Purkinje cell (primary cell): ENCODE results near the gene TSPAN33. TPM values are rescaled to one million over a fixed set of nuclear protein-coding genes. Genes with fewer than 3 reads are reported as not detected.

Experiments
- polyA plus RNA-seq: library from polyadenylated mRNA; unstranded; fragments of >200 nt; fragmentation: Nextera tagmentation; gene quantifications from 2 replicates; pipeline ENCODE4 v1.2.1, GENCODE V29; 2014

The TSPAN33 gene, protein sequence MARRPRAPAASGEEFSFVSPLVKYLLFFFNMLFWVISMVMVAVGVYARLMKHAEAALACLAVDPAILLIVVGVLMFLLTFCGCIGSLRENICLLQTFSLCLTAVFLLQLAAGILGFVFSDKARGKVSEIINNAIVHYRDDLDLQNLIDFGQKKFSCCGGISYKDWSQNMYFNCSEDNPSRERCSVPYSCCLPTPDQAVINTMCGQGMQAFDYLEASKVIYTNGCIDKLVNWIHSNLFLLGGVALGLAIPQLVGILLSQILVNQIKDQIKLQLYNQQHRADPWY
- polyA plus RNA-seq: 0.92 and 3.7 TPM in 2 replicates

DNA sequence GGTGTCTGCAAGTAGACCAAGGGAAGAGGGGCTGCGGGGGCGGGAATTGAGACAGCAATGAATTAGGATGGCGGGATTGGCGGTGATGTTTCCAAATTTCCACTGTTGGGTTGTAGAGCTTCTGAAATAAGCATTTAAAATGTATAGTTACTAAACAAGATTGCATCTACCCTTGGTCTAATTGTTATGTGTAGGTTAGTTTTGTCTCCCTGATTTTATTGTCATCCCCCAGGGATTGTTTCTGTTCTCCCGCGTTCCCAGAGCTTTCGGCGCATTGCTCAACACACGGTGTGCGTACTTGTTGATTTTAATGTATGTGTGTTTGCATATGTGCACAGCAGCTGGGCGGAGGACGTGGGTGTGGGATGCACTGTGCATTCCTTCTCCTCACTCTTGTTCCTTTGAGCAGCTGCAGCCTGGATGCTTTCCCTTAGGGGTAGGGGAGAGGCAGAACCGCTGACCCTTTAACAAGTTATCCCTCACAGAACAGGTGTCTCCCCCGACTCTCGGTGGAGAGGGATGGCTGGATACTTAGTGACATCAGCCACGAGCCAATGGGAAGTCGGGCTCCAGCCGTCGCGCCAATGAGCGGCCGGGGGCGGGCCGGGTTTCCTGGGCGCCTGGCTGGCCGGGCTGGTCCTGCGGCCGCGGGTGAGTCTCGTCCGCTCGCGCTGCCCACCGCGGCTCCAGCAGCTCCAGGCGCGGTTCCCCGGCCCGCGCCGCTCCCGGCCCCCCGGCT is at the start of gene TSPAN33:
Gene TSPAN33 (plus strand): TSS at position 613 of the 739 bp plus-strand sequence. CDS start 274 bp downstream, outside the sequence.

DNA sequence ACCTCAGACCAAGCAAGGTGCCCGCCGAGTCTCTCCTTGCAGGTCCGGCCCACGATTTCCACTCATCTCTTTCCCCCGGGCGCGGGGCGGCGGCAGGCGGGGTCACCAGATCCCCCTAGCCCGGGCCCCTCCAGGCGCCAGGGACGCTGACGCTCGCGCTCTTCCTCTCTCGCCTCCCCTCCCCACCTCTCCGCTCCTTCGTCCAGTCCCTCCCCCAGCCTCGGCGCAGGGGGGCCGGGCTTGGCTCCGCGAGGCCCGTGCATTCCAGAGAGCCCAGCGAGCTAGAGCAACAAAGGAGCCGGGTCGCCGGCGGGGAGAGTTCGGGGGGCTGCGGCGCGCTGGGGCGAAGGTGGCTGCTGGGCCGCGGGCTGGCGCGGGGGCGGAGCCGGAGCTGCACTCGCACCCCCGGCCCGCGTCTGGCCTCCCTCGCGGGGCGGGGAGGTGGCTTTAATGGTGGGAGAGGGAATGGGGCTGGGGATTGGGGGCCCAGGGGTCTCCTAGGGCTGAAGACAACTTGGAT is 43.9 kb downstream of the TSPAN33 start, which contains the start of gene SMO:
Gene SMO (plus strand): TSS at position 262 of the 520 bp plus-strand sequence. CDS start 519 bp downstream, outside the sequence.

Other genes with a start within 250 kb of the TSPAN33 start
- 0.13 and 0.17 TPM in 2 replicates for gene KCP, start 234.0 kb upstream of the TSPAN33 start, polyA plus RNA-seq
- not detected in 2 replicates for gene IRF5, start 206.8 kb upstream of the TSPAN33 start, polyA plus RNA-seq
- gene TNPO3, start 89.6 kb upstream of the TSPAN33 start, polyA plus RNA-seq: 19.0 and 19.5 TPM in 2 replicates
- gene SMO, start 43.9 kb downstream of the TSPAN33 start, polyA plus RNA-seq: 1.0 and 2.7 TPM in 2 replicates
- gene AHCYL2, start 80.3 kb downstream of the TSPAN33 start, polyA plus RNA-seq: 21.0 and 21.2 TPM in 2 replicates